Esophagus squamous epithelium (tissue), 4 donors: ENCODE data around the gene RAP1A.

ENCODE experiments used
- CTCF ChIP-seq, 6 experiments: fragments of 450-650 bp in 4 of 6; fragments of 200-600 bp in 2 of 6; sonication (generic) in 2 of 6; IDR thresholded peaks; one replicate each; pipeline ENCODE4 v1.5.1; 2016 to 2019; ENCODE audit warnings: antibody characterized with exemption in 6 of 6, mild to moderate bottlenecking in 4 of 6, moderate library complexity in 4 of 6
- POLR2A ChIP-seq, 4 donors: fragments of 450-650 bp; IDR thresholded peaks; one replicate each; pipeline ENCODE4 v1.6.1; 2017; ENCODE audit warnings: antibody characterized with exemption in 4 of 4, mild to moderate bottlenecking in 4 of 4, moderate library complexity in 3 of 4

DNA sequence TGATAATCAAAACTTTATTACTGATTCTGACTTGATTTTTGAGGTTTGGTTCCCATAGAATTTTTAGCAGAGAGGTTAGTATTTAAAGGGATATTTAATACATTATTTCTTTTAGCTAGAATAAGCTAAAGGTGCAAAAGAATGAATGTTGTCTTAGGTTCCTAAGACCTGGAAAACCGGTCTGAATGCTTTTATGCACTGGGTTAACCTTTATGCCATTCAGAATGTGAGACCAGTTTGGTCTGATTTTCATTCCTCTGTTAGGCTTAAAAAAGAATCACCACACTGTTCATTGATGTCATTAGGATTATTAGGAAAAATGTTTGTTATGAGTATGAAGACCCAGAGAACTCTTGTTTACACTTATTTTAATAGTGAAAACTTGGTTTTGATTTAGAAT lies 30.1 kb downstream of the RAP1A start:
- no peak for TF ChIP-seq CTCF (IDR thresholded peaks at IDR 0.05)
- no peak for TF ChIP-seq POLR2A (IDR thresholded peaks at IDR 0.05)
